Smooth muscle cell (in vitro differentiated cells): ENCODE results near the gene SNRNP200. TPM values are rescaled to one million over a fixed set of nuclear protein-coding genes. Genes with fewer than 3 reads are reported as not detected.

Source experiments
- DNase-seq: peaks from one replicate; lab custom pipeline; 2025; ENCODE audit not compliant: unreplicated experiment; lab: John Stamatoyannopoulos, UW
- H2AFZ ChIP-seq: fragments of 200-600 bp; sonication (generic); 2 replicates; pipeline ENCODE4 v1.6.0; 2016; ENCODE audit warnings: antibody characterized with exemption, low read depth, mild to moderate bottlenecking
- H3F3A ChIP-seq: fragments of 200-600 bp; sonication (generic); 2 replicates; pipeline ENCODE4 v1.6.0; 2017; ENCODE audit warnings: antibody characterized with exemption, low read depth
- H3K27ac ChIP-seq: fragments of 200-600 bp; sonication (generic); 2 replicates; pipeline ENCODE4 v1.5.1; 2016; ENCODE audit warnings: low read depth, mild to moderate bottlenecking
- H3K27me3 ChIP-seq: fragments of 200-600 bp; sonication (generic); 2 replicates; pipeline ENCODE4 v1.6.1; 2016; ENCODE audit warnings: low read depth, mild to moderate bottlenecking
- H3K36me3 ChIP-seq: fragments of 200-600 bp; sonication (generic); 2 replicates; pipeline ENCODE4 v1.5.1; 2016; ENCODE audit warnings: low read depth
- H3K4me1 ChIP-seq: fragments of 200-600 bp; sonication (generic); 2 replicates; pipeline ENCODE4 v1.5.1; 2016; ENCODE audit warnings: low read depth
- H3K4me2 ChIP-seq: fragments of 200-600 bp; sonication (generic); 2 replicates; pipeline ENCODE4 v1.6.0; 2016; ENCODE audit warnings: mild to moderate bottlenecking
- H3K4me3 ChIP-seq: fragments of 200-600 bp; sonication (generic); 2 replicates; pipeline ENCODE4 v1.5.1; 2016; ENCODE audit warnings: mild to moderate bottlenecking
- H3K79me2 ChIP-seq: fragments of 200-600 bp; sonication (generic); 2 replicates; pipeline ENCODE4 v1.6.0; 2016; ENCODE audit warnings: low read depth, mild to moderate bottlenecking
- H3K9ac ChIP-seq: fragments of 200-600 bp; sonication (generic); 2 replicates; pipeline ENCODE4 v1.6.0; 2016; ENCODE audit warnings: low read depth
- H3K9me3 ChIP-seq: fragments of 200-600 bp; sonication (generic); replicated peaks from 2 replicates; pipeline ENCODE4 v1.5.1; 2016; ENCODE audit warnings: low read depth
- H4K20me1 ChIP-seq: fragments of 200-600 bp; sonication (generic); 2 replicates; pipeline ENCODE4 v1.6.0; 2016; ENCODE audit warnings: low read depth
- WGBS: methylation state at CpG from one replicate; pipeline ENCODE4 v1.1.7; 2016; ENCODE audit warnings: low lambda C conversion rate; 5-methylcytosine and 5-hydroxymethylcytosine counted together
- polyA plus RNA-seq: library from polyadenylated mRNA; unstranded; fragments of >200 nt; fragmentation: Nextera tagmentation; extraction: Ambion mirVana; gene quantifications from 2 replicates; pipeline ENCODE4 v1.2.1, GENCODE V29; 2016
- total RNA-seq: library from RNA; depleted of rRNA; stranded (reverse); fragments of >200 nt; gene quantifications from 2 replicates; pipeline ENCODE4 v1.2.3, GENCODE V29; 2014
- TF ChIP-seq, protein P1 (sequence below): fragments of 200-600 bp; sonication (generic); IDR thresholded peaks from 2 replicates; pipeline ENCODE4 v1.5.1; 2017; ENCODE audit warnings: borderline replicate concordance, mild to moderate bottlenecking, antibody characterized with exemption; ENCODE audit not compliant: insufficient read depth, poor library complexity, severe bottlenecking

SNRNP200 gene
- total and polyA plus RNA-seq, 2 experiments from 2014 or later, result 49.5 to 54.1 TPM

DNA sequence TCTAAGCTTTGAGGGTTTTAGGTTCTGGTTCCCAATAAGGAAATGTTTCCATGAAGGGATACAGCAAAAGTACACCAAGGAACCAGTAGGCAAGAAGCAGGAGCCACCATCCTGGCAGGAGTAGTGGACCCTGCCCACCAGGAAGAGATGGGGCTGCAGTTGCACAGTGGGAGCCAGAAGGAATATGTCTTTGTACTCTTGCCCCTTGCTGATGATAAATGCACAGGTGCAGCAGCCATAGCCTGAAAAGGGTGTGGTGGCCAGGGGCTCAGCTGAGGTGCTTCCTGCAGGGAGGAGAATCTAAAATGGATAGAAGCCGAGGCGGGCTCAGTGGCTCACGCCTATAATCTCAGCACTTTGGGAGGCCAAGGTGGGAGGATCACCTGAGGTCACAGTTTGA is 67.1 kb downstream of the SNRNP200 start:
- TF ChIP-seq, protein P1, sequence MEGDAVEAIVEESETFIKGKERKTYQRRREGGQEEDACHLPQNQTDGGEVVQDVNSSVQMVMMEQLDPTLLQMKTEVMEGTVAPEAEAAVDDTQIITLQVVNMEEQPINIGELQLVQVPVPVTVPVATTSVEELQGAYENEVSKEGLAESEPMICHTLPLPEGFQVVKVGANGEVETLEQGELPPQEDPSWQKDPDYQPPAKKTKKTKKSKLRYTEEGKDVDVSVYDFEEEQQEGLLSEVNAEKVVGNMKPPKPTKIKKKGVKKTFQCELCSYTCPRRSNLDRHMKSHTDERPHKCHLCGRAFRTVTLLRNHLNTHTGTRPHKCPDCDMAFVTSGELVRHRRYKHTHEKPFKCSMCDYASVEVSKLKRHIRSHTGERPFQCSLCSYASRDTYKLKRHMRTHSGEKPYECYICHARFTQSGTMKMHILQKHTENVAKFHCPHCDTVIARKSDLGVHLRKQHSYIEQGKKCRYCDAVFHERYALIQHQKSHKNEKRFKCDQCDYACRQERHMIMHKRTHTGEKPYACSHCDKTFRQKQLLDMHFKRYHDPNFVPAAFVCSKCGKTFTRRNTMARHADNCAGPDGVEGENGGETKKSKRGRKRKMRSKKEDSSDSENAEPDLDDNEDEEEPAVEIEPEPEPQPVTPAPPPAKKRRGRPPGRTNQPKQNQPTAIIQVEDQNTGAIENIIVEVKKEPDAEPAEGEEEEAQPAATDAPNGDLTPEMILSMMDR, result no peak
- H4K20me1 ChIP-seq, result peaks cover 4% of the 10 kb centered on the region
- H2AFZ ChIP-seq, result no peak overlapping the region
- no peaks in the 10 kb centered on the region for H3K9me3 ChIP-seq
- no peak for DNase-seq
- no peaks in the 10 kb centered on the region for H3K27me3 ChIP-seq
- H3K27ac ChIP-seq, result no peak overlapping the region
- 94% methylated on average over 3 of the region's 3 CpGs for whole genome bisulfite sequencing
- H3K9ac ChIP-seq, result no peak overlapping the region
- no peaks in the 10 kb centered on the region for H3K79me2 ChIP-seq
- no peak overlapping the region for H3K4me3 ChIP-seq
- no peak overlapping the region for H3K4me2 ChIP-seq
- no peaks in the 10 kb centered on the region for H3K4me1 ChIP-seq
- no peaks in the 10 kb centered on the region for H3K36me3 ChIP-seq
- no peaks in the 10 kb centered on the region for H3F3A ChIP-seq

DNA sequence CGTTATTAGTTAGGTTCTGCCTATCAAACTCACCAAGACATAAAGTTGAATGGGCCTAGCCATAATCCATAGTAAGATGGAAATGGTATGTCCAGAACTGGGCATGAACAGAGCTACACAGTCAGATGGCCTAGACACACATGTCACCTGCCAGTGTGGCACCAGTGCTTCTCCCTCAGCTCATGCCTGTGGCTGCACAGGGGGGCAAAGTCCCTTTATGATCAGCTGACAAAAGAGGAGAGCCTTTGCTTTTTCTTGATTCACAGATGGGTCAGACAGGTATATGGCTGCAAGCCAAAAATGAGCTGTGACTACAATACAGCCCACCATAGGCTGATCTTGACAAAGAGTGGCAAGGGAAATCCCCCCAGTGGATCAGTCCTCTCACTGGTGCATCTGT is 68.5 kb downstream of the SNRNP200 start:
- no peak overlapping the region for H3K4me2 ChIP-seq
- H3F3A ChIP-seq, result no peaks in the 10 kb centered on the region
- WGBS, result 96% methylated on average over 1 of the region's 1 CpG
- H2AFZ ChIP-seq, result no peak overlapping the region
- H3K79me2 ChIP-seq, result no peaks in the 10 kb centered on the region
- H3K27ac ChIP-seq, result no peak overlapping the region
- H3K27me3 ChIP-seq, result no peaks in the 10 kb centered on the region
- DNase-seq, result no peak
- no peak overlapping the region for H3K9ac ChIP-seq
- H3K36me3 ChIP-seq, result no peaks in the 10 kb centered on the region
- no peaks in the 10 kb centered on the region for H3K9me3 ChIP-seq
- TF ChIP-seq, protein P1, result no peak
- H4K20me1 ChIP-seq, result peaks cover 5% of the 10 kb centered on the region
- no peak overlapping the region for H3K4me3 ChIP-seq
- H3K4me1 ChIP-seq, result no peaks in the 10 kb centered on the region

DNA sequence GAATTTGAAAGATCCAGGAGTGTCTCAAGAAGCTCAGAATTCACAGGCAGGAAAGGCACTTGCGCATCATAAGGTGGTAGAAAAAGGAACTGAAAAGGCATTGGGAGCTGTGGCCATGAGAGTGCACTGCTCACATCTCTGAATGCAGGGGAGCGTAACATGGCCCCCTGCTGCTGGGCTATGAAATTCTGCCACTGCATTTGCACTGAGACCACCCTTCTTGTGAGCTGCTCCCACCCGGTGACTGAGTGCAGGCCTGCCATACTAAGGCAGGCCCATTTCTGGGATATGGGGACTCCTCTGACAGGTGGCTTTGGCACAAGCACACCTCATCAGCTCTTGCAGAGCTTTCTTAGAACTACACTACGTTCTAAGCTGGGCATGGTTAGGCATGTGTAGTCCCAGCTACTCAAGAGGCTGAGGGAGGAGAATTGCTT is 71.4 kb downstream of the SNRNP200 start:
- H3K9me3 ChIP-seq, result no peaks in the 10 kb centered on the region
- H2AFZ ChIP-seq, result no peak overlapping the region
- no peaks in the 10 kb centered on the region for H3K27me3 ChIP-seq
- no peaks in the 10 kb centered on the region for H3K36me3 ChIP-seq
- no peak for DNase-seq
- H3K79me2 ChIP-seq, result no peaks in the 10 kb centered on the region
- H3F3A ChIP-seq, result no peaks in the 10 kb centered on the region
- TF ChIP-seq, protein P1, result no peak
- no peak overlapping the region for H3K4me2 ChIP-seq
- no peak overlapping the region for H3K4me3 ChIP-seq
- 95% methylated on average over 4 of the region's 4 CpGs for WGBS
- H3K9ac ChIP-seq, result no peak overlapping the region
- peaks cover 8% of the 10 kb centered on the region for H4K20me1 ChIP-seq
- H3K4me1 ChIP-seq, result no peaks in the 10 kb centered on the region
- no peak overlapping the region for H3K27ac ChIP-seq

DNA sequence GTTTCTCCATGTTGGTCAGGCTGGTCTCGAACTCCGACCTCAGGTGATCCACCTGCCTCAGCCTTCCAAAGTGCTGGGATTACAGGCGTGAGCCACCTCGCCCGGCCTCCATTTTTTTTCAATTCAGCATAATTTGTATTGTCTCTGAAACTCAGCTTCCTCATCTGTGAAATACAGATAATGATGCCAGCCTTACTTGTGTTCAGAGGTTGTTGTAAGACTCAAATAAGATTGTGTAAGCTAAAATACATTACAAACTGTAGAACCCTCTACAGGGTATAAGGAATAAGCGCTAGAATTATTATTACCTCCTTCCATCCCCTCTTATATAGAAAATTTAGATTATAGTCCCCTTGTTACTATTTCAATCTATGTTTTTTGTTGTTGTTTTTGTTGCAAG is 71.9 kb downstream of the SNRNP200 start:
- Histone ChIP-seq H3K4me2 (no peak overlapping the region), H3K27me3 (no peaks in the 10 kb centered on the region), H4K20me1 (peaks cover 8% of the 10 kb centered on the region), H3K9ac (no peak overlapping the region), H3K9me3 (no peaks in the 10 kb centered on the region), H3K27ac (no peak overlapping the region), H3F3A (no peaks in the 10 kb centered on the region), H3K79me2 (no peaks in the 10 kb centered on the region), H3K4me1 (no peaks in the 10 kb centered on the region), H2AFZ (no peak overlapping the region), H3K4me3 (no peak overlapping the region), H3K36me3 (no peaks in the 10 kb centered on the region)
- DNase-seq, result no peak
- TF ChIP-seq, protein P1, result no peak
- WGBS, result 99% methylated on average over 6 of the region's 6 CpGs
